Right lobe of liver (tissue), 4 donors: Measurements from ENCODE around the gene PAFAH2.

Source experiments
- POLR2A ChIP-seq: fragments of 450-650 bp; IDR thresholded peaks from one replicate; pipeline ENCODE4 v1.6.1; 2017; ENCODE audit warnings: antibody characterized with exemption, mild to moderate bottlenecking
- TF ChIP-seq, protein P1 (sequence below), 4 donors: fragments of 200-600 bp in 3 of 4; fragments of 450-650 bp in 1 of 4; IDR thresholded peaks; one replicate each; pipeline versions ENCODE4 v1.5.1 to v1.8.0; 2016 to 2022; ENCODE audit warnings: antibody characterized with exemption in 4 of 4, mild to moderate bottlenecking in 2 of 4
- donor health status: DM: no; HTN: no; CAD: no.
- donor health status: DM: no; HTN: no; CAD: no.
- donor health status: DM: no; HTN: yes; CAD: no.

DNA sequence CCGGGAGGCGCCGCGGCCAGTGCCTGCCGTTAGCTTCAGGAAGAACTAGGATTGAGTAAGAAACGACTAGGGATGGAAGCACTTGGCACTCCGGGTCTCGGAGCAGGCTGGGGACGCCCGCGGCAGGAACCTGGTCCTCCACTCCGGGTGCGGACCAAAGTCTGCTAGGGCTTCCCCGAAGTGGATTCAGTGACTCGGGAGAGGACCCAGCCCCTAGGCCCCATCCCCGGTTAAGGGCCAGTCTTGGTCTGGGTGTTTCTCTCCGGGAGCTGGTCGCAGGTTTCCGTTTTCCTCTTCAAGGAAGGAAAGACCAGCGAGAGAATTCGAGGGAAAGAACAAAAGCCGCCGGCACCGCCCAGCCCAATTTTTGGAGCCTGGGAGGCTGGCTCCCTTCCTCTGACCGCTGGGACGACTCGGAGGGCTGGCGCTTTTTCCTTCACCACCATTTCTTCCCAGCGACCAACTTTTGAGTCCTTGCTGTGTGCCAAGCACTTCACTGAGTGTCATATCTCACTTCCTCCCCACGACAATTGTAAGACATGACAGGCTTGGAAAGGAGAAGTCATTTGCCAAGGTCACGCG is 74.8 kb downstream of the PAFAH2 start:
- no peak for TF ChIP-seq POLR2A
- TF ChIP-seq, protein P1, sequence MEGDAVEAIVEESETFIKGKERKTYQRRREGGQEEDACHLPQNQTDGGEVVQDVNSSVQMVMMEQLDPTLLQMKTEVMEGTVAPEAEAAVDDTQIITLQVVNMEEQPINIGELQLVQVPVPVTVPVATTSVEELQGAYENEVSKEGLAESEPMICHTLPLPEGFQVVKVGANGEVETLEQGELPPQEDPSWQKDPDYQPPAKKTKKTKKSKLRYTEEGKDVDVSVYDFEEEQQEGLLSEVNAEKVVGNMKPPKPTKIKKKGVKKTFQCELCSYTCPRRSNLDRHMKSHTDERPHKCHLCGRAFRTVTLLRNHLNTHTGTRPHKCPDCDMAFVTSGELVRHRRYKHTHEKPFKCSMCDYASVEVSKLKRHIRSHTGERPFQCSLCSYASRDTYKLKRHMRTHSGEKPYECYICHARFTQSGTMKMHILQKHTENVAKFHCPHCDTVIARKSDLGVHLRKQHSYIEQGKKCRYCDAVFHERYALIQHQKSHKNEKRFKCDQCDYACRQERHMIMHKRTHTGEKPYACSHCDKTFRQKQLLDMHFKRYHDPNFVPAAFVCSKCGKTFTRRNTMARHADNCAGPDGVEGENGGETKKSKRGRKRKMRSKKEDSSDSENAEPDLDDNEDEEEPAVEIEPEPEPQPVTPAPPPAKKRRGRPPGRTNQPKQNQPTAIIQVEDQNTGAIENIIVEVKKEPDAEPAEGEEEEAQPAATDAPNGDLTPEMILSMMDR (IDR thresholded peaks at IDR 0.05): no peak
